Duodenal mucosa (tissue), 2 donors: ENCODE data around the gene CPOX.
"Not testable (repeated sequence)": the region's sequence is repeated elsewhere in the genome, so short reads cannot be mapped to it uniquely, and the experiment has no call there.

Source experiments
- H3K27ac ChIP-seq: one replicate; pipeline ENCODE4 v1.7.0; 2013; ENCODE audit warnings: low read depth, low read length
- H3K27me3 ChIP-seq, 2 donors: one replicate each; pipeline ENCODE4 v1.7.0; 2013; ENCODE audit warnings: low read length in 2 of 2, control low read depth in 1 of 2; ENCODE audit not compliant: insufficient read depth in 2 of 2, control insufficient read depth in 1 of 2
- H3K36me3 ChIP-seq, 2 donors: one replicate each; pipeline ENCODE4 v1.7.0; 2013; ENCODE audit warnings: low read length in 2 of 2, control low read depth in 1 of 2; ENCODE audit not compliant: insufficient read depth in 2 of 2, control insufficient read depth in 1 of 2
- H3K4me1 ChIP-seq, 2 donors: one replicate each; pipeline ENCODE4 v1.7.0; 2013; ENCODE audit warnings: low read length in 2 of 2, control low read depth in 1 of 2; ENCODE audit not compliant: insufficient read depth in 2 of 2, control insufficient read depth in 1 of 2
- H3K4me3 ChIP-seq, 2 donors: one replicate each; pipeline ENCODE4 v1.7.0; 2013; ENCODE audit warnings: low read length in 2 of 2, low read depth in 1 of 2
- H3K9ac ChIP-seq, 2 donors: one replicate each; pipeline ENCODE4 v1.7.0; 2013; ENCODE audit warnings: low read length in 2 of 2, low read depth in 1 of 2
- H3K9me3 ChIP-seq, 2 donors: one replicate each; pipeline ENCODE4 v1.7.0; 2013; ENCODE audit warnings: low read length in 2 of 2, control low read depth in 1 of 2; ENCODE audit not compliant: control insufficient read depth in 1 of 2

CPOX gene

DNA sequence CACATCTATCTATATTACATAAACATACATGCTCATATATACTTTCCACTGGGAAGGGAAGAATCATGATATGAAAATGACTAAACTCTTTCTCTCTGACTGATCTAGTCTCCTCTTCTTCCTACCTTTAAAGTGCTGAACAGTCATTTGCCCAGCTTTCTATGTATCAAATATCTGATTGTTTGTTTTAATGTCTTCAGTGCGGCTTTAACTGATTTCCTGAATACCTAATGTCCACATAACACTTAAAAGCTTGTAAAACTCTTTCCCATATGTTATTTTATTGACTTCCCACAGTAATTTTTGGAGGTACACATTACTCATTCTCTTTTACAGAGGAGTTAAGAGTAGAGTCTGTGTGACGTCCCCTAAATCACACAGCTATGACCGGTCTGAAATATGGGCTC, 28.2 kb downstream of the CPOX start:
- Histone ChIP-seq H3K9ac (no peak overlapping the region), H3K27ac (no peak overlapping the region), H3K4me3 (no peak overlapping the region), H3K36me3 (no peaks in the 10 kb centered on the region), H3K27me3 (no peaks in the 10 kb centered on the region), H3K9me3 (no peaks in the 10 kb centered on the region), H3K4me1 (peaks cover 0 to 3% of the 10 kb centered on the region in 2 donors)

GRCh38 chr3:98564282-98565005, 29.0 kb downstream of the CPOX start:
- peaks cover 0 to 3% of the 10 kb centered on the region in 2 donors for H3K4me1 ChIP-seq
- H3K36me3 ChIP-seq, result no peaks in the 10 kb centered on the region
- no peak overlapping the region for H3K4me3 ChIP-seq
- H3K9me3 ChIP-seq, result no peaks in the 10 kb centered on the region
- H3K27me3 ChIP-seq, result no peaks in the 10 kb centered on the region
- no peak overlapping the region for H3K27ac ChIP-seq
- H3K9ac ChIP-seq, result no peak overlapping the region

DNA sequence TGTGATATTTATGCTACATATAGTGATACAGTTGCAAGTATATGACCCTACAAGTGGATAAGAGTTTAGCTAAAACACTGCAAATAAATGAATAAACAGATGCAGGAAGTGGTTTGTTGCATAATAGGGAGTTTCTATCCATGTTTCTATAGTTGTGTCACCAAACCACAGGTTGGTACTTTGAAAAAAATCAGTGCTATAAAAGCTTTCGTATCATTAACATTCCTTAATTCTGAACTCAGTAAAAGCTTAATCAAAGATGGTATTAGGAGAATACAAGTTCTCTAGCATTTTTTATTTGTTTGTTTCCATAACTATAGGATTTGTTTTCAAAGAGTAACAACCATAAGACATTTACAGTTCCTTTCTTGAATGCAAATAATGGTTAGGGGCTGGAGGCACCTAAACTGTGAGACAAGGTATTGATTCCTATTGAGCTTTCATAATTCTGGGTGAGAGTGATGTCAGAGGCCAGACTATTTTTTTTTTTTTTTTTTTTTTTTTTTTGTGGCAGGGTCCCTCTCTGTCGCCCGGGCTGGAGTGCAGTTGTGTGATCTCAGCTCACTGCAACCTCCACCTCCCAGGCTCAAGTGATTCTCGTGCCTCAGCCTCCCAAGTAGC, 29.6 kb downstream of the CPOX start:
- H3K27ac ChIP-seq, result no peak overlapping the region
- H3K4me1 ChIP-seq, result peaks cover 0 to 3% of the 10 kb centered on the region in 2 donors
- H3K9ac ChIP-seq, result no peak overlapping the region
- no peaks in the 10 kb centered on the region for H3K36me3 ChIP-seq
- H3K9me3 ChIP-seq, result no peaks in the 10 kb centered on the region
- H3K4me3 ChIP-seq, result no peak overlapping the region
- H3K27me3 ChIP-seq, result no peaks in the 10 kb centered on the region

- no peak overlapping the region for H3K4me3 ChIP-seq
- no peaks in the 10 kb centered on the region for H3K27me3 ChIP-seq
- H3K9me3 ChIP-seq, result no peaks in the 10 kb centered on the region
- H3K27ac ChIP-seq, result no peak overlapping the region
- peaks cover 0 to 3% of the 10 kb centered on the region in 2 donors for H3K4me1 ChIP-seq
- no peak overlapping the region for H3K9ac ChIP-seq
- H3K36me3 ChIP-seq, result no peaks in the 10 kb centered on the region
Observed at GRCh38 chr3:98561727-98562521, 31.5 kb downstream of the CPOX start.

DNA sequence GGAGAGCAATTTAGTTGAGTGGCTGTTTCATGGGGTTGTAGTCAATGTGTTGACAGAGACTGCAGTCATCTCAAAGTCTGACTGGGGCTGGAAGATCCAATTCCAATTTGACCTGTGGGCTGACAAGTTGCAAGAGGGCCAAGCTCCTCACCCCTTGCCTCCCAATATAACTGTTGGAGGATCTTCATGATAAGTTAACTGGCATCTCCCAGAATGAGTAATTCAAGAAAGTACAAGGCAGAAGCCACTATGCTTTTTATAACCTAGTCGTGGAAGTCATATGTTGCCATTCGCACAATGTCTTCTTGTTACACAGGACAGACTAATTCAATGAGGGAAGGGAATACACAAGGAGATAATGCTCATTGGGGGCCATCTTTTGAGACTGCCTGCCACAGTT, 32.5 kb downstream of the CPOX start:
- H3K27ac ChIP-seq, result no peak overlapping the region
- no peak overlapping the region for H3K9ac ChIP-seq
- no peaks in the 10 kb centered on the region for H3K36me3 ChIP-seq

GRCh38 chr3:98559769-98560168, 33.6 kb downstream of the CPOX start:
- not testable (repeated sequence) for H3K9ac ChIP-seq, H3K36me3 ChIP-seq, H3K4me3 ChIP-seq, H3K27ac ChIP-seq, H3K27me3 ChIP-seq, H3K9me3 ChIP-seq, H3K4me1 ChIP-seq

More for the DNA sequence above, 32.5 kb downstream of the CPOX start:
- Histone ChIP-seq H3K9me3 (no peaks in the 10 kb centered on the region), H3K27me3 (no peaks in the 10 kb centered on the region), H3K4me3 (no peak overlapping the region), H3K4me1 (peaks cover 0 to 3% of the 10 kb centered on the region in 2 donors)

DNA sequence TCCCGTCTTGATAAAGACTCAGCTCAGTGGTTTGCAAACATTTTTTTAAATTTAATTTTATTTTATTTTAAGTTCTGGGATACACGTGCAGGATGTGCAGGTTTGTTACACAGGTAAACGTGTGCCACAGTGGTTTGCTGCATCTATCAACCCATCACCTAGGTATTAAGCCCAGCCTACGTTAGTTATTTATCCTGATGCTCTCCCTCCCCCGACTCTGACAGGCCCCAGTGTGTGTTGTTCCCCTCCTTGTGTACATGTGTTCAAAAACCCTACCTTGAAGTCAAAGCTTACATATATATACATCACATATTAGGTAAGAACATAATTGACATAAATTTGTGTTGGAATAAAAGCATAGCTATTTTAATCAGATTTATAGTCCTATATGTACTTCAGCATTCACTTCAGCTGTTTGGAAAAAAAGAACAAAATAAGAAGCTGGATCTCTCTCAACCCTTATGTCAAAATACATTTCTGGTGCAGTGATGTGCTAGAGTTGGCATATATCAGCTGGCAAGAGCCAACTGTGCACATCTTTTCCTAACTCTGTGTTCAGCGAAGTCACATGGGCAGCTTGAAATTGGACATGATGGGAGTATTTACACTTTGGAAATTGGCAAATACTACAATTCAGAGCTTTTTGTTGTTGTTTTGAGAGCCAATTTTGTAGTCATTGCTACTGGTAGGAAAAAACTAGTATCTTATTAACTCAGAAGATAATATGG, 35.1 kb downstream of the CPOX start:
- Histone ChIP-seq H3K9ac (no peak overlapping the region), H3K4me3 (no peak overlapping the region), H3K27me3 (no peaks in the 10 kb centered on the region), H3K4me1 (peaks cover 2 to 17% of the 10 kb centered on the region in 2 donors), H3K9me3 (no peaks in the 10 kb centered on the region), H3K27ac (no peak overlapping the region), H3K36me3 (no peaks in the 10 kb centered on the region)

- no peaks in the 10 kb centered on the region for H3K9me3 ChIP-seq
- H3K4me3 ChIP-seq, result no peak overlapping the region
- no peaks in the 10 kb centered on the region for H3K27me3 ChIP-seq
- H3K27ac ChIP-seq, result no peak overlapping the region
- H3K36me3 ChIP-seq, result no peaks in the 10 kb centered on the region
- no peak overlapping the region for H3K9ac ChIP-seq
- H3K4me1 ChIP-seq, result peaks cover 10 to 25% of the 10 kb centered on the region in 2 donors
Observed at GRCh38 chr3:98557324-98558010, 35.9 kb downstream of the CPOX start.

DNA sequence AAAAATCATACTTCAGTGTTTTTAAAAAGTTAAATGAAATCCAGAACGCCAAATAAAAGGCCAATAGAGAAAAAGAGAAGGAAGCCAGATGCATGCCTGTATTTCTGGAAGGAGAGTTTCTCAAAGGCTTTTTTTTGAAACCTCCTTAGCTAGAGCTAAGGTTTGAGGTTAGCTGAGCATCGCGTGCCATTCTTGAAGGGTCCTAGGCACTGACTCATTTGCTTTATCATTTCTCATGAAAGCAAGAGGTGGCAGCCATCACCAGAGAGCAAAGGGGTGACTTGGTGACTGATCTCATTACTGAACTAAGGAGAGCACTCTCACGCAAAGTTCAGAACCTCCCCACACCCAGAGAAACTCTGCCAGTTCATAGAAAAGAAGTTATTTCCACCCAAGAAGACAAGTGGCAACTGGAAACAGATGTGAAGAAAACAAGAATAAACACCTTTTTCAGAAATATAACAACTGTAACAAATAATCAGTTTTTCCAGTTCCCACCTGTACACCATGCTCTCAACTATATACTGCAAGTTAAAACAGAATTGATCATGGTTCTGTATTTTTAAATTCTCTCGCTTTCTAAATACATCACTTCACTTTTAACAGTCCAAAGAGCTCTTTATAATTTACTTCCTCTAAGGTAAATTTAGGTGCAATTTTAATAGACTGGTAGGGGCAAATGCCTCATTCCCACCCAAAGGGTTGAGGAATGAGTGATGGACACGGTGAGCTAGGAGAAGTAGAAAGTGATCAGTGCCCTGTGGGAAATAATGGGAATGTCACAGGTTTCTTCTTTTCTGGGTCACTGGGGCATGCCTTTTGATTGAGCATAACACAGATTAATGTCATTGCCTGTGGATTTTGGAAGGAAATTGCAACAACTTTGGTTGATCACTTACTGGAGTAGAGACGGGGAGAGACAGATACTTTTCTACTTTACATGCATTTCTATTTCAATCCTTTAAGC, 37.0 kb downstream of the CPOX start:
- Histone ChIP-seq H3K36me3 (no peaks in the 10 kb centered on the region), H3K27ac (no peak overlapping the region), H3K4me1 (peaks cover 18 to 32% of the 10 kb centered on the region in 2 donors), H3K4me3 (no peak overlapping the region), H3K9ac (no peak overlapping the region), H3K27me3 (no peaks in the 10 kb centered on the region), H3K9me3 (no peaks in the 10 kb centered on the region)
